Thoracic aorta endothelial cell (primary cell): ENCODE data around the gene NACA2. TPM values are rescaled to one million over a fixed set of nuclear protein-coding genes. Genes with fewer than 3 reads are reported as not detected.

ENCODE experiments used
- total RNA-seq: library from RNA; depleted of rRNA; stranded (reverse); fragments of >200 nt; gene quantifications from 2 replicates; pipeline ENCODE4 v1.2.3, GENCODE V29; 2012

The NACA2 gene
- not detected in 2 replicates for total RNA-seq

DNA sequence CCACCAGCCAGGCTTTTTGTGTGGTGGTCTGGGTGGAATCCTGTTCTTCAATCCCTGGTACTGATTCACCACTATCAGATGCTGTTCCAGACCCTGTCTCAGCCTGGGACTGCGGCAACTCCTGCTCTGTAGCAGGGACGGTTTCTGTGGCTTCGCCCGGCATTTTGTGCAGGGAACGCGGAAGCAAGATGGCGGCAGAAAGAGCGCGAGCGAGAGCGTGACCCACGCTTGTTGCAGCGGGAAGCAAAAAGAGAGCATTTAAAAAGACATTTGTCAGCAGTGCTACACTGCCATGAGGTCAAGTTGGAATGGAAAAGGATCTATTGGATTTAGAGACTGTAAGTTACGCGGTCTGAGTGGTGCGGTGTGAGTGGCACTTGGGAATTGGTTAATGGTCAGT lies at the start of gene NACA2:
NACA2 (minus strand) TSS at position 202 of the 400 bp plus-strand sequence; CDS start at position 163, 39 bp downstream.

Other genes with a start within 250 kb of the NACA2 start
- 0.13 TPM in 1 of 2 replicates, not detected in the other for gene TBX2, start 191.4 kb downstream of the NACA2 start, total RNA-seq
- not detected in 2 replicates for gene TBX4, start 138.8 kb downstream of the NACA2 start, total RNA-seq